Right hindlimb (tissue), 1 donor: Measurements from ENCODE around the gene BAAT.
"Not testable (repeated sequence)": the region's sequence is repeated elsewhere in the genome, so short reads cannot be mapped to it uniquely, and the experiment has no call there.

Source experiments
- DNase-seq: peaks from one replicate; pipeline ENCODE4 v3.0.0-alpha.2; 2018

The BAAT gene

DNA sequence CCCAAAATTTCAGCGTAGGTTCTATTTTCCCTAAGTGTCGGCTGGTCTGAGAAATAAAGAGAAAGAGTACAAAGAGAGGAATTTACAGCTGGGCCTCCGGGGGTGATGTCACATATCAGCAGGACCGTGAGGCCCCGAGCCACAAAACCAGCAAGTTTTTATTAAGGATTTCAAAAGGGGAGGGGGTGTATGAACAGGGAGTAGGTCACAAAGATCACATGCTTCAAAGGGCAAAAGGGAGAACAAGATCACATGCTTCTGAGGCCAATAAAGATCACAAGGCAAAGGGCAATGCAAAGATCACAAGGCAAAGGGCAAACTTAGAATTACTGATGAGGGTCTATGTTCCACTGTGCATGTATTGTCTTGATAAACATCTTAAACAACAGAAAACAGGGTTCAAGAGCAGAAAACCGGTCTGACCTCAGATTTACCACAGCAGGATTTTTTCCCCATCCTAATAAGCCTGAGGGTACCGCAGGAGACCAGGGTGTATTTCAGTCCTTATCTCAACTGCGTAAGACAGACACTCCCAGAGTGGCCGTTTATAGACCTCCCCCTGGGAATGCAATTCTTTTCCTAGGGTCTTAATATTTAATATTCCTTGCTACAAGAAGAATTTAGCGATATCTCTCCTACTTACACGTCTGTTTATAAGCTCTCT lies at the start of gene BAAT:
Gene BAAT (minus strand): TSS at position 134 of the 664 bp plus-strand sequence. CDS start 13,602 bp downstream, outside the sequence.
- DNase-seq = not testable (repeated sequence)

DNA sequence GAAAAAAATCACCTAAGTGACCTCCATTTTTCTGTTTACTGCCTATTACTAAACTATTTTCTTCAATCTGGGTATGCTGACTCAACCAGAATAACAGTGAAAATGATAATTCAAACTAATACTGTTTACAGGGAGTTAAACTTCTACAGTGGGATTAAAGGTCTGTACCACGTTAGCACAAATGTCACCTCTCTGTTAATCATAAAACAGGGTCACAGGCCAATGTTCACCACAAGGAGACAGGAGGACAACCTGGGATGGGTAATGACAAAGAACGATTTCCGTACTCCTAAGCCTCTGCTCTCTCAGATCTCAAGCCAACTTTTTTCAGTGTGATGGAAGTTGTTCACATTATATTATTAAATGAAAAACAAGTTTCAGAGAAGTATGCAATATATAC lies 48.4 kb upstream of the BAAT start:
- no peak for DNase-seq

GRCh38 chr9:101432740-101433139 lies 47.9 kb upstream of the BAAT start:
- DNase-seq = no peak

- DNase-seq = no peak
Observed at GRCh38 chr9:101432171-101432570, 47.4 kb upstream of the BAAT start.

GRCh38 chr9:101429736-101430135 lies 44.9 kb upstream of the BAAT start:
- DNase-seq = no peak

DNA sequence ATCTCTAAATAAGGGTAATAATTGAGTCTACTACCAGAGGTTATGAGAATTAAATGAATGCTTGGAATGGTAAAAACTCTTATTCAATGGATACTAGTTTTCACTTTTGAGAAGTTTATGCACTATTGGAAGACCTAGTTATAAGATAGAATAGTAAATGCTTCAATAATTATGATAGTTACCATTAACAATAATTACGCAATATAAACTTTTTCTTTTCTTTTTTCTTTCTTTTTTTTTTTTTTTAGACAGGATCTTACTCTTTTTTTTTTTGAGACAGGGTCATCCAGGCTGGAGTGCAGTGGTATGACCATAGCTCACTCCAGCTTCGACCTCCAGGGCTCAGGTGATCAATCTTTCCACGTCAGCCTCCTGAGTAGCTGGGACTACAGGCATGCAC lies 44.1 kb upstream of the BAAT start:
- DNase-seq = no peak

- no peak for DNase-seq
Observed at GRCh38 chr9:101427957-101428655, 43.3 kb upstream of the BAAT start.

DNA sequence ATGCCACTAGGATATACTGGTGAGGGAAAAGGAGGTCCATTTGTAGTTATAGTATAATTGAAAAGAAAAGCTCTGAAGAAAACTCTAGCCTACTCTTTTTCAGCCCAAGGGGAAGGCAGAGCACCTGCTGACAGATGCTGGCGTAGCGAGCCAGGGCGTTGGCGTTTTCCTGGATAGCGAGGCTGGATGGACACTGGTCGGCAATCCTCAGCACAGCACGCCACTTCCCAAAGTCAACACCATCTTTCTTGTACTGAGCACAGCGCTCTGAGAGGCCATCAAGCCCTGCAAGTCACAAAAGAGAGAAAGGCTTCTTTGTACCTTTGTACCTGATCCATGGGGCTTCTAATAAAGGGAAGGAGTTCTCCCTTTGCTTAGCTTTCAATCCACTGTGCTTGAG lies 42.6 kb upstream of the BAAT start:
- DNase-seq = no peak

- no peak for DNase-seq
Observed at GRCh38 chr9:101421653-101422065, 36.9 kb upstream of the BAAT start.

DNA sequence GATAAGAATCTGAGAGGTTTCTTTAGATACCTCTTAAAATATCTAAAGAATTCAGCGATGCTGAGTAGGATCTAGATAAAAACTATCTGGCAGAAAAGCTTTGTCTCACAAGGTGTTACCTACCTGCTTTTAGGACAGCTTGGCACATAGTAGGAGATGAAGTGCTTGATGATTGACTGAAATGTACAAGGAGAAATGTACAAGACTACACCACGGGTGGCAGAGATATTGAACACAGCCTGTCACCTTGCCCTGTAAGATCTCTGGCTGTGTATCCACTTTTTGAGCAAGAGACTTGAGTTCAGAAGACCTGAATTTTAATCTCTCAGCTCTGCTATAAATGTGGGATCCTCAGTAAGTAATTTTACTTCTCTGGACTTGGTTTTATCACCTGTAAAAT lies 35.1 kb upstream of the BAAT start:
- no peak for DNase-seq

DNA sequence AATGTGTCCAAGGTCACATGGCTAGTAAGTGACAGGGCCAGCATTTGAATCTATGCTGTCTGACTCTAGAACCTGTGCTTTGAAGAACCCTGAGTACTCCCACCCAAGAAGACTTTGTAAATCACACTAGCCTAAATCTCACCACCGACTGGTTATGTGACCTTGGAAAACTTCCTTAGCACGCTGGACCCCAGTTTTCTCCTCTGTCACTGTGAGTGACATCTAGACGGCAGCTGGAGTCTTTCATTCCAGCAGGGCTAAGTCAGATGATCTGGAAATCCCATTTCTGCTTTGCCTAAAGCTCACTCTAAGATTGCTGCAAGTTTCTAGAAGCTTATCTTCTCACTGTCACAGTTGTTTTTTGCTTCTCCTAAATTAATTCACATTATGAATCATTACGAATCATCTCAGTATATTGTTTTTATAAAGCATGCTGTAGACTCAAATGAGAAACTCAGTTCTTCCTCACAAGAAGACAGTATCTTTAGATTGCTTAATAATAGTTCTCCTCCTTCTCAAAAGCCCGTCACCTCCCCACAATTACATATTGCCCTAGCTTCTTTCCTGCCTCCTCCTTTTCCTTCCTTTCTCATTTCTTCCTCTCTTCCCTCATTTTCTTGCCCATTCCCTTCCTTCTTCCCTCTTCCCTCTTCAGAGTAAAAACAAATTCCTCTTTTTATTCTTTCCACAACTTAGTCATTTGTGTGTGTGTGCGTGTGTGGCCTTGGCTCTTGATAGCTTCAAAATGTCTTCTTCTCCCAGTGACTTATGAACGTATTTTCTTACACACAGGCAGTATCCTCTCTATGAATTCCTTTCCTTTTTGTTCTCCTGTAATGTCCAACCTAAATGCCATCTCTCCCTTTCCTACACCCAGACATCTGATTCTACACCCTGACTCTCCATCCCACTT lies 34.0 kb upstream of the BAAT start:
- DNase-seq = no peak

DNA sequence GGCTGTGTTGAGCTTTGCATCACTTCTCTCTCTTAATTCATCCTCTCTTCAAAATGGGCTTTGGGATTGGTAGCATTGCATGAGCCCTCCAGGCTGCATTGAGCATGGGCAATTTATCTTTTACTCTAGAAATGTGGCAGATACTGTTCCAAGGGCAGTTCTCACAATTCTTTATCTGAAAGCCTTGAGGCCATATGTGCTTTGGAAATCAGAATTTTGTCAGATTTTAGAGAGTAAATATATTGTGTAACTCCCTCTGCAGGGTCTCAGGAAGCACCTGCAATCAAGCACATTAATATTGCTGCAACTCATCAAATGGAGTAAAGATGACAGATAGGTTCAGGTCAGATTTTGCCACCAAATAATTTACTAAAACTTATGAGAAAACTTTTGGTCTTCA lies 33.2 kb upstream of the BAAT start:
- no peak for DNase-seq

GRCh38 chr9:101417389-101417788 lies 32.6 kb upstream of the BAAT start:
- no peak for DNase-seq

DNA sequence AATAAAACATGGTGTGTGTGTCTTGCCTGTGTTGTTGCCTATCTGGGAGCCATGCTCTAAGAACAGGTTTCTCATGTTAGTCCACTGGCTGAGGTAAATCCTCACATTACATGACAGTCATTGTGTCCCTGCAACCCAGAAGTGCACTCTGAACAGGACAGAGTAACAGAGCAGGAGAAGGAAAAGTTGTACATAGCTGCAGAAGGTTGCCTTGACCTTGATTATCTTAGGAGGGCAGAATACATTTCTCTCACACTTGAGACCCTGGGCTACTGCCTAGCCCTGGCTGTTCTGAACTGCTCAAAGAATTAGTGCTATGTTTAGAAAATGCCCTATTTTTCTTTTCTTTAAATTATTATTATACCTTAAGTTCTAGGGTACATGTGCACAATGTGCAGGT lies 30.8 kb upstream of the BAAT start:
- no peak for DNase-seq

DNA sequence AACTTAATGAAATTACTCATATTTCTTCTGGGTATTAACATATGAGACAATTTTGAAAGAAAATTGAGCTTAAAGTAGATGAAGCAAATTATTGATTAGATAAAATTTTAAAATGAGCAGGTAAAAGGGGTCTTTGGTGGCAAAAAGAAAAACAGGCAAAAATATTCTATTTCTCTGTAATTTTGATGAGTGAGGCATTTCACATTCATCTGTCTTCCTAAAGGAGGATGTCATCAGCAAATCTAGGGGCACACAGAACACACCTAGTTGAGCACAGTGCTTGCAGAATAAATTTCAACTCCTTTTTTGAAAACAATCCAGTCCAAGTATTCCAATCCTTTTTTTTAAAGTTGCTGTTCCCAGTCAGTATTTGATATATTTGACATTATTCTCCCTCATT lies 30.0 kb upstream of the BAAT start:
- no peak for DNase-seq

GRCh38 chr9:101409079-101409477 lies 24.3 kb upstream of the BAAT start:
- DNase-seq = no peak

GRCh38 chr9:101408374-101409078 lies 23.7 kb upstream of the BAAT start:
- DNase-seq = no peak

DNA sequence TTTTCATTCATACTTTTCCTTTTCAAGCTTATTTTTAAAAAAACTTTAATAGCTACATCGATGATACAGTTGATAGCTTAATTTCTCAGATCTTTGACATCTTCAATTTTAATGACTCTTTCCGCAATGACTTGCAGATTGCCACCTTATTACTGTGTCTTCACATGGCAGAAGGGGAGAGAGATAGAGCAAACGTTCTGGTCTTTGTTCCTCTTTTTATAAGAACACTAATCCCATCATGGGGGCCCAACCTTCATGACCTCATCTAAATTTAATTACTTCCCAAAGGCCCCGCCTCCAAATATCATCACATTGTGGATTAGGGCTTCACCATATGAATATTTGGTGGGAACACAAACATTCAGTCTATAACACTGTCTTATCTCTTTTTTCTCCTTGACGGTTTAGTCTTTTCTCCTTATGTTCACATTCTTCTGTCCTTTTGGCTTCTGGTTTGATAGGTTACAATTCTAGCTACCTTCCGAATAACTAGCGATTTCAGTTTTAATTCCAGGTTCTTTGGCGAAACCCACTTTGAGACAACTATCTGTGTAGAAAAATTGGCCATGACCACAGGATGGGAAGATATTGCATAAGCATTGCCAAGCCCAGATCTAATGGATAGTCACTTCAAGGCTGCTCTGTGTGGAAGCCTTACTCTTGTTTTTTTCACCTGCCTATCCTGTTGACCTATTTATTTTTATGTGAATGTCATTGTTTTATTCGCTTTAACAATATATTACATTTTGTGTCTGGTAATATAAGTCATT lies 18.9 kb upstream of the BAAT start:
- no peak for DNase-seq

- DNase-seq = no peak
Observed at GRCh38 chr9:101400120-101400519, 15.3 kb upstream of the BAAT start.

- no peak for DNase-seq
Observed at GRCh38 chr9:101399643-101399970, 14.8 kb upstream of the BAAT start.

- DNase-seq = no peak
Observed at GRCh38 chr9:101398930-101399642, 14.3 kb upstream of the BAAT start.
